Measurements from ENCODE around the gene SP8.

- no peak for TF ChIP-seq BACH2 (CRISPR knock-in tag; IDR thresholded peaks at IDR 0.05; ENCODE audit: borderline replicate concordance)
- no peak for TF ChIP-seq ZNF8 (CRISPR knock-in tag; IDR thresholded peaks at IDR 0.05)
- TF ChIP-seq, protein P1, sequence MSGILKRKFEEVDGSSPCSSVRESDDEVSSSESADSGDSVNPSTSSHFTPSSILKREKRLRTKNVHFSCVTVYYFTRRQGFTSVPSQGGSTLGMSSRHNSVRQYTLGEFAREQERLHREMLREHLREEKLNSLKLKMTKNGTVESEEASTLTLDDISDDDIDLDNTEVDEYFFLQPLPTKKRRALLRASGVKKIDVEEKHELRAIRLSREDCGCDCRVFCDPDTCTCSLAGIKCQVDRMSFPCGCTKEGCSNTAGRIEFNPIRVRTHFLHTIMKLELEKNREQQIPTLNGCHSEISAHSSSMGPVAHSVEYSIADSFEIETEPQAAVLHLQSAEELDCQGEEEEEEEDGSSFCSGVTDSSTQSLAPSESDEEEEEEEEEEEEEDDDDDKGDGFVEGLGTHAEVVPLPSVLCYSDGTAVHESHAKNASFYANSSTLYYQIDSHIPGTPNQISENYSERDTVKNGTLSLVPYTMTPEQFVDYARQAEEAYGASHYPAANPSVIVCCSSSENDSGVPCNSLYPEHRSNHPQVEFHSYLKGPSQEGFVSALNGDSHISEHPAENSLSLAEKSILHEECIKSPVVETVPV (CRISPR knock-in tag; IDR thresholded peaks at IDR 0.05), result no peak
- no peak for TF ChIP-seq ZFP3 (CRISPR knock-in tag; IDR thresholded peaks at IDR 0.05)
- TF ChIP-seq SNAI2 (CRISPR knock-in tag; IDR thresholded peaks at IDR 0.05), result no peak
- TF ChIP-seq CSDC2 (CRISPR knock-in tag; IDR thresholded peaks at IDR 0.05), result no peak
- TF ChIP-seq ESRRG (CRISPR knock-in tag; IDR thresholded peaks at IDR 0.05), result no peak
- TF ChIP-seq GLIS3 (CRISPR knock-in tag; IDR thresholded peaks at IDR 0.05), result no peak
- TF ChIP-seq ISL1 (CRISPR knock-in tag; IDR thresholded peaks at IDR 0.05), result no peak
- TF ChIP-seq RARB (CRISPR knock-in tag; IDR thresholded peaks at IDR 0.05), result no peak
- no peak for TF ChIP-seq TOX (CRISPR knock-in tag; IDR thresholded peaks at IDR 0.05; ENCODE audit: borderline replicate concordance)
- TF ChIP-seq OSR1 (CRISPR knock-in tag; IDR thresholded peaks at IDR 0.05), result no peak
- TF ChIP-seq TCF4 (CRISPR knock-in tag; IDR thresholded peaks at IDR 0.05; ENCODE audit: borderline replicate concordance), result no peak
Observed at GRCh38 chr7:20790375-20790774, 3.7 kb upstream of the SP8 start.
